Right lobe of liver (tissue), 4 donors: ENCODE results near the gene RBM44.

Source experiments
- POLR2A ChIP-seq: fragments of 450-650 bp; IDR thresholded peaks from one replicate; pipeline ENCODE4 v1.6.1; 2017; ENCODE audit warnings: antibody characterized with exemption, mild to moderate bottlenecking
- TF ChIP-seq, protein P1 (sequence below), 4 donors: fragments of 200-600 bp in 3 of 4; fragments of 450-650 bp in 1 of 4; IDR thresholded peaks; one replicate each; pipeline versions ENCODE4 v1.5.1 to v1.8.0; 2016 to 2022; ENCODE audit warnings: antibody characterized with exemption in 4 of 4, mild to moderate bottlenecking in 2 of 4
- donor health status: DM: no; HTN: no; CAD: no.
- donor health status: DM: no; HTN: no; CAD: no.
- donor health status: DM: no; HTN: yes; CAD: no.

DNA sequence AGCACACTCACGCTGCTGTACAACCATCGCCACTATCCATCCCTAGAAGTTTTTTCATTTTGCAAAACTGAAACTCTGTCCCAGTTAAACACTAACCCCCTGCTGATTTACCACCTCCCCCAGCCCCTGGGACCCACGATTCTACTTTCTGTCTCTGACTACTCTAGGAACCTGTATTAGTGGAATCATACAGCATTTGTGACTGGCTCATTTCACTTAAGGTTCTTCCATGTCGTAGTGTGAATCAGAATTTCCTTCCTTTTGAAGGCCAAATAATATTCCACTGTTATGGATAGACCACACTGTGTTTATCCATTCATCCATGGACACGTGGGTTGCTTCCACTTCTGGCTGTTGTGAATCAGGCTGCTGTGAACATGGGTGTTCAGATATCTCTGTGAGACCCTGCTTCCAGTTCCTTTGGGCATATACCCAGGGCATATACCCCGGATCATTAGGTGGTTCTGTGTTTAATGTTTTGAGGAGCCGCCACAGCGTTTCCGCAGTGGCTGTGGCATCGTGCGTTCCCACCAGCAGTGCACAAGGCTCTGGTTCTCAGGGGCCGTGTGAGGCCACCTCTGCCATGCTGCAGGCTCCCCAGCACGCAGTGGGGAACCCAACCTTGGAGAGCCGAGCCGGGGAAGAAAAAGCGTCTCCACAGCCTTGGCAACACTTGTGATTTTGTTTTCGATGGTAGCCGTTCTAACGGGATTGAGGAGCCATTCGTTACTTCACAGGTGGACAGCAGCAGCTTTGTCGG is 70.9 kb downstream of the RBM44 start:
- no peak for TF ChIP-seq POLR2A
- TF ChIP-seq, protein P1, sequence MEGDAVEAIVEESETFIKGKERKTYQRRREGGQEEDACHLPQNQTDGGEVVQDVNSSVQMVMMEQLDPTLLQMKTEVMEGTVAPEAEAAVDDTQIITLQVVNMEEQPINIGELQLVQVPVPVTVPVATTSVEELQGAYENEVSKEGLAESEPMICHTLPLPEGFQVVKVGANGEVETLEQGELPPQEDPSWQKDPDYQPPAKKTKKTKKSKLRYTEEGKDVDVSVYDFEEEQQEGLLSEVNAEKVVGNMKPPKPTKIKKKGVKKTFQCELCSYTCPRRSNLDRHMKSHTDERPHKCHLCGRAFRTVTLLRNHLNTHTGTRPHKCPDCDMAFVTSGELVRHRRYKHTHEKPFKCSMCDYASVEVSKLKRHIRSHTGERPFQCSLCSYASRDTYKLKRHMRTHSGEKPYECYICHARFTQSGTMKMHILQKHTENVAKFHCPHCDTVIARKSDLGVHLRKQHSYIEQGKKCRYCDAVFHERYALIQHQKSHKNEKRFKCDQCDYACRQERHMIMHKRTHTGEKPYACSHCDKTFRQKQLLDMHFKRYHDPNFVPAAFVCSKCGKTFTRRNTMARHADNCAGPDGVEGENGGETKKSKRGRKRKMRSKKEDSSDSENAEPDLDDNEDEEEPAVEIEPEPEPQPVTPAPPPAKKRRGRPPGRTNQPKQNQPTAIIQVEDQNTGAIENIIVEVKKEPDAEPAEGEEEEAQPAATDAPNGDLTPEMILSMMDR (IDR thresholded peaks at IDR 0.05), result no peak
